HG03571 (cell line): ENCODE data around the gene CFAP100.

ENCODE experiments used
- ATAC-seq: cut with Tn5 transposase; IDR thresholded peaks from one replicate; pipeline ENCODE4 v1.9.1; 2021; ENCODE audit not compliant: unreplicated experiment

CFAP100 gene

GRCh38 chr3:126394179-126394976 lies at the start of gene CFAP100:
TSS of gene CFAP100 (plus strand) at chr3:126394909. CDS start at chr3:126396001, 1,092 bp downstream.
- no peak for ATAC-seq

- no peak for ATAC-seq
Observed at GRCh38 chr3:126345231-126345630, 49.5 kb upstream of the CFAP100 start.

GRCh38 chr3:126345641-126346460 lies 48.9 kb upstream of the CFAP100 start:
- no peak for ATAC-seq

GRCh38 chr3:126346466-126346865 lies 48.2 kb upstream of the CFAP100 start:
- ATAC-seq = no peak

- no peak for ATAC-seq
Observed at GRCh38 chr3:126347543-126348161, 47.1 kb upstream of the CFAP100 start.

- ATAC-seq = no peak
Observed at GRCh38 chr3:126348308-126348920, 46.3 kb upstream of the CFAP100 start.

GRCh38 chr3:126349071-126349470 lies 45.6 kb upstream of the CFAP100 start:
- ATAC-seq = no peak

- no peak for ATAC-seq
Observed at GRCh38 chr3:126349611-126350501, 44.9 kb upstream of the CFAP100 start.

GRCh38 chr3:126350502-126351085 lies 44.1 kb upstream of the CFAP100 start:
- ATAC-seq = no peak

- no peak for ATAC-seq
Observed at GRCh38 chr3:126351086-126351770, 43.5 kb upstream of the CFAP100 start.

- no peak for ATAC-seq
Observed at GRCh38 chr3:126351771-126352475, 42.8 kb upstream of the CFAP100 start.

- no peak for ATAC-seq
Observed at GRCh38 chr3:126352476-126353454, 41.9 kb upstream of the CFAP100 start.

GRCh38 chr3:126353694-126354321 lies 40.9 kb upstream of the CFAP100 start:
- no peak for ATAC-seq

- no peak for ATAC-seq
Observed at GRCh38 chr3:126354776-126355175, 39.9 kb upstream of the CFAP100 start.

GRCh38 chr3:126355251-126355650 lies 39.5 kb upstream of the CFAP100 start:
- no peak for ATAC-seq

GRCh38 chr3:126355777-126356372 lies 38.8 kb upstream of the CFAP100 start:
- no peak for ATAC-seq
